ENCODE measurements around the gene HDGF. TPM values are rescaled to one million over a fixed set of nuclear protein-coding genes. Genes with fewer than 3 reads are reported as not detected.
A peak's percentile ranks its signal among the peaks of the same experiment; 100 is the strongest.

HDGF gene
- total and polyA plus RNA-seq, 2 of the 8 experiments (the other 6 are each of a cell fraction or from before 2014, with no cell fraction given) = 145 to 391 TPM

- TF ChIP-seq NRF1 (IDR thresholded peaks at IDR 0.05; ENCODE audit: low read depth, low read length) = no peak
- TF ChIP-seq RNF2 (IDR thresholded peaks at IDR 0.05; ENCODE audit: borderline replicate concordance, low read depth, low read length, missing control alignments, poor library complexity, severe bottlenecking) = no peak
- TF ChIP-seq SIX5 (IDR thresholded peaks at IDR 0.05; ENCODE audit: low read depth, low read length) = peak; percentile 31; the same call in 1 of the 2 replicates
- no peak; the same call in 1 of the 2 replicates for TF ChIP-seq CREB1 (IDR thresholded peaks at IDR 0.05)
- TF ChIP-seq, protein P1, sequence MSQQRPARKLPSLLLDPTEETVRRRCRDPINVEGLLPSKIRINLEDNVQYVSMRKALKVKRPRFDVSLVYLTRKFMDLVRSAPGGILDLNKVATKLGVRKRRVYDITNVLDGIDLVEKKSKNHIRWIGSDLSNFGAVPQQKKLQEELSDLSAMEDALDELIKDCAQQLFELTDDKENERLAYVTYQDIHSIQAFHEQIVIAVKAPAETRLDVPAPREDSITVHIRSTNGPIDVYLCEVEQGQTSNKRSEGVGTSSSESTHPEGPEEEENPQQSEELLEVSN (IDR thresholded peaks at IDR 0.05) = peak; percentile 46; the same call in 1 of the 2 replicates
- TF ChIP-seq KDM5A (IDR thresholded peaks at IDR 0.05; ENCODE audit: low read length) = no peak
- TF ChIP-seq POLR2A (IDR thresholded peaks at IDR 0.05; ENCODE audit: control extremely low read depth in 1 of 2, low read depth in 2 of 2, low read length in 2 of 2) = peak; percentile 82 to 89
- no peak for TF ChIP-seq GABPA (IDR thresholded peaks at IDR 0.05; ENCODE audit: borderline replicate concordance, insufficient read depth, low read length)
- TF ChIP-seq, protein P2, sequence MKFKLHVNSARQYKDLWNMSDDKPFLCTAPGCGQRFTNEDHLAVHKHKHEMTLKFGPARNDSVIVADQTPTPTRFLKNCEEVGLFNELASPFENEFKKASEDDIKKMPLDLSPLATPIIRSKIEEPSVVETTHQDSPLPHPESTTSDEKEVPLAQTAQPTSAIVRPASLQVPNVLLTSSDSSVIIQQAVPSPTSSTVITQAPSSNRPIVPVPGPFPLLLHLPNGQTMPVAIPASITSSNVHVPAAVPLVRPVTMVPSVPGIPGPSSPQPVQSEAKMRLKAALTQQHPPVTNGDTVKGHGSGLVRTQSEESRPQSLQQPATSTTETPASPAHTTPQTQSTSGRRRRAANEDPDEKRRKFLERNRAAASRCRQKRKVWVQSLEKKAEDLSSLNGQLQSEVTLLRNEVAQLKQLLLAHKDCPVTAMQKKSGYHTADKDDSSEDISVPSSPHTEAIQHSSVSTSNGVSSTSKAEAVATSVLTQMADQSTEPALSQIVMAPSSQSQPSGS (IDR thresholded peaks at IDR 0.05; ENCODE audit: low read length) = no peak
- no peak for TF ChIP-seq GTF2F1 (IDR thresholded peaks at IDR 0.05; ENCODE audit: borderline replicate concordance, low read depth, low read length)
- no peak for TF ChIP-seq CTBP2 (IDR thresholded peaks at IDR 0.05; ENCODE audit: borderline replicate concordance, insufficient read depth, insufficient read length, low read length)
- no peak for TF ChIP-seq NANOG (IDR thresholded peaks at IDR 0.05; ENCODE audit: insufficient read depth, low read depth, low read length, poor library complexity, severe bottlenecking)
- no peak; a peak in 1 of 4 replicates for TF ChIP-seq RAD21 (IDR thresholded peaks at IDR 0.05 in 1 of 2, conservative IDR thresholded peaks at IDR 0.05 in 1 of 2; ENCODE audit: low read depth in 2 of 2, low read length in 2 of 2)
- peak; percentile 77; the same call in 1 of the 2 replicates for TF ChIP-seq JUND (IDR thresholded peaks at IDR 0.05; ENCODE audit: low read length)
- no peak for TF ChIP-seq CEBPB (IDR thresholded peaks at IDR 0.05; ENCODE audit: low read depth, low read length)
- no peak for TF ChIP-seq EP300 (IDR thresholded peaks at IDR 0.05; ENCODE audit: borderline replicate concordance in 1 of 2, low read depth in 2 of 2, low read length in 2 of 2)
- TF ChIP-seq SIRT6 (IDR thresholded peaks at IDR 0.05; ENCODE audit: low read length) = no peak
- no peak for TF ChIP-seq SRF (IDR thresholded peaks at IDR 0.05; ENCODE audit: low read depth, low read length)
- TF ChIP-seq MAFK (IDR thresholded peaks at IDR 0.05; ENCODE audit: low read depth, low read length) = no peak
- TF ChIP-seq PHF8 (conservative IDR thresholded peaks at IDR 0.05; ENCODE audit: low read depth, low read length) = peak; percentile 67
- no peak for TF ChIP-seq SP2 (IDR thresholded peaks at IDR 0.05; ENCODE audit: low read length)
Observed at GRCh38 chr1:156746728-156747631, 4.5 kb downstream of the HDGF start (continued).

All from H1 (cell line).